ENCODE results near the gene TMEM183A.
A peak's percentile ranks its signal among the peaks of the same experiment; 100 is the strongest.

- TF ChIP-seq CTCF (IDR thresholded peaks at IDR 0.05 in 4 of 5, conservative IDR thresholded peaks at IDR 0.05 in 1 of 5), result no peak
- TF ChIP-seq POLR2A (IDR thresholded peaks at IDR 0.05), result peak; percentile 51 to 70
Observed at GRCh38 chr1:202961220-202961880, 45.8 kb upstream of the TMEM183A start.
